AG10803 (cell line): ENCODE measurements around the gene AOPEP.

Experiments used
- DNase-seq: peaks from one replicate; pipeline ENCODE4 v3.0.0; 2010; ENCODE audit warnings: low read depth
- H3K4me3 ChIP-seq: 2 replicates; pipeline ENCODE4 v1.5.1; 2011; ENCODE audit warnings: mild to moderate bottlenecking, low read length, control low read depth
- CTCF ChIP-seq: conservative IDR thresholded peaks from 2 replicates; pipeline ENCODE4 v1.5.1; 2011; ENCODE audit warnings: mild to moderate bottlenecking, low read length, control low read depth, inconsistent platforms

AOPEP gene

GRCh38 chr9:94903961-94904421 is 177.5 kb downstream of the AOPEP start:
- DNase-seq: peak; percentile 95
- no peak for TF ChIP-seq CTCF
- H3K4me3 ChIP-seq: peak overlapping the region; percentile 17

GRCh38 chr9:94904806-94905205 is 178.3 kb downstream of the AOPEP start:
- peak overlapping the region; percentile 12 for H3K4me3 ChIP-seq
- no peak for DNase-seq
- no peak for TF ChIP-seq CTCF

- no peak overlapping the region for H3K4me3 ChIP-seq
- no peak for TF ChIP-seq CTCF
- no peak for DNase-seq
These were observed 179.1 kb downstream of the AOPEP start for GRCh38 chr9:94905606-94906005.

- DNase-seq: no peak
- H3K4me3 ChIP-seq: no peak overlapping the region
- no peak for TF ChIP-seq CTCF
These were observed 179.7 kb downstream of the AOPEP start for GRCh38 chr9:94906181-94906580.

- no peak for TF ChIP-seq CTCF
- DNase-seq: no peak
- H3K4me3 ChIP-seq: no peak overlapping the region
These were observed 180.2 kb downstream of the AOPEP start for GRCh38 chr9:94906713-94907112.

GRCh38 chr9:94907264-94907936 is 180.9 kb downstream of the AOPEP start:
- TF ChIP-seq CTCF: no peak
- DNase-seq: no peak
- H3K4me3 ChIP-seq: no peak overlapping the region

- DNase-seq: no peak
- TF ChIP-seq CTCF: no peak
- H3K4me3 ChIP-seq: no peak overlapping the region
These were observed 181.6 kb downstream of the AOPEP start for GRCh38 chr9:94908011-94908563.
